Tibial nerve (tissue), 4 donors: ENCODE data around the gene TNFAIP6. TPM values are rescaled to one million over a fixed set of nuclear protein-coding genes. Genes with fewer than 3 reads are reported as not detected.
A peak's percentile ranks its signal among the peaks of the same experiment; 100 is the strongest.

Source experiments
- DNase-seq, 2 donors: peaks; one replicate each; pipeline ENCODE4 v3.0.0-alpha.2; 2019; ENCODE audit warnings: low spot score in 2 of 2
- H3K27ac ChIP-seq, 4 donors: fragments of 200-600 bp; sonication (generic) in 3 of 4; one replicate each; pipeline ENCODE4 v1.5.1; 2017 to 2019; ENCODE audit warnings: mild to moderate bottlenecking in 1 of 4
- H3K27me3 ChIP-seq, 2 donors: fragments of 200-600 bp; sonication (generic) in 1 of 2; one replicate each; pipeline versions ENCODE4 v1.5.1 to v1.6.0; 2017 to 2019
- H3K36me3 ChIP-seq, 3 donors: fragments of 200-600 bp; sonication (generic); one replicate each; pipeline ENCODE4 v1.5.1; 2018 to 2019
- H3K4me1 ChIP-seq, 4 donors: fragments of 200-600 bp; sonication (generic) in 3 of 4; one replicate each; pipeline ENCODE4 v1.5.1; 2017 to 2019
- H3K4me3 ChIP-seq, 4 donors: fragments of 200-600 bp; sonication (generic) in 3 of 4; one replicate each; pipeline ENCODE4 v1.5.1; 2017 to 2019; ENCODE audit warnings: mild to moderate bottlenecking in 1 of 4, moderate library complexity in 1 of 4
- H3K9me3 ChIP-seq, 4 donors: fragments of 200-600 bp; sonication (generic) in 3 of 4; one replicate each; pipeline ENCODE4 v1.5.1; 2017 to 2019
- CTCF ChIP-seq, 5 experiments: fragments of 200-600 bp in 3 of 5; fragments of 450-650 bp in 2 of 5; sonication (generic) in 3 of 5; IDR thresholded peaks; one replicate each; pipeline ENCODE4 v1.5.1; 2016 to 2019; ENCODE audit warnings: antibody characterized with exemption in 5 of 5, mild to moderate bottlenecking in 3 of 5, moderate library complexity in 2 of 5
- EP300 ChIP-seq, 2 donors: sonication (generic); formaldehyde crosslinking; IDR thresholded peaks; one replicate each; pipeline ENCODE4 v1.6.1; 2017; ENCODE audit warnings: antibody characterized with exemption in 2 of 2, mild to moderate bottlenecking in 1 of 2
- POLR2A ChIP-seq, 2 donors: fragments of 450-650 bp; IDR thresholded peaks; one replicate each; pipeline ENCODE4 v1.6.1; 2017; ENCODE audit warnings: antibody characterized with exemption in 2 of 2, mild to moderate bottlenecking in 2 of 2, moderate library complexity in 2 of 2
- WGBS, 2 donors: methylation state at CpG; one replicate each; pipeline ENCODE4 v1.1.5; 2018; 5-methylcytosine and 5-hydroxymethylcytosine counted together
- total RNA-seq, 4 donors: library from RNA; depleted of rRNA; stranded (reverse); fragments of >200 nt; gene quantifications; one replicate each; pipeline ENCODE4 v1.1.0, GENCODE V29; 2016

The TNFAIP6 gene
- total RNA-seq, 4 donors from 2014 or later: 4.8 to 6.7 (median 6.5) TPM

GRCh38 chr2:151359768-151360461, 2.5 kb downstream of the TNFAIP6 start:
- TF ChIP-seq CTCF (IDR thresholded peaks at IDR 0.05): no peak
- no peak for TF ChIP-seq EP300 (IDR thresholded peaks at IDR 0.05)
- TF ChIP-seq POLR2A (IDR thresholded peaks at IDR 0.05): no peak
- DNase-seq: no peak
- Histone ChIP-seq H3K4me3 (no peak overlapping the region), H3K36me3 (no peaks in the 10 kb centered on the region), H3K4me1 (peaks cover 0 to 21% (median 0%) of the 10 kb centered on the region in 4 donors), H3K9me3 (no peaks in the 10 kb centered on the region), H3K27me3 (no peaks in the 10 kb centered on the region), H3K27ac (peak overlapping the region in 1 of 4 donors; percentile 12)
- 84 to 85% methylated on average over 4 of the region's 4 CpGs for WGBS, 2 donors

- H3K27ac ChIP-seq: peak overlapping the region in 1 of 4 donors; percentile 48
These were observed 4.4 kb downstream of the TNFAIP6 start for GRCh38 chr2:151361674-151362370.

GRCh38 chr2:151363709-151364108, 6.3 kb downstream of the TNFAIP6 start:
- WGBS, 2 donors: 46 to 49% methylated on average over 8 of the region's 8 CpGs
- H3K4me3 ChIP-seq: peak overlapping the region in 1 of 4 donors; percentile 1
- DNase-seq: peak in 1 of 2 donors; percentile 43
- peaks cover 0 to 17% (median 0%) of the 10 kb centered on the region in 3 donors for H3K36me3 ChIP-seq
- no peak for TF ChIP-seq CTCF (IDR thresholded peaks at IDR 0.05)
- TF ChIP-seq EP300 (IDR thresholded peaks at IDR 0.05): peak in 1 of 2 donors; percentile 70
- no peak for TF ChIP-seq POLR2A (IDR thresholded peaks at IDR 0.05)
- peaks cover 0 to 3% (median 0%) of the 10 kb centered on the region in 4 donors for H3K9me3 ChIP-seq
- H3K27ac ChIP-seq: peak overlapping the region; percentile 37 to 85 (median 70)
- no peaks in the 10 kb centered on the region for H3K27me3 ChIP-seq
- peaks cover 0 to 13% (median 0%) of the 10 kb centered on the region in 4 donors for H3K4me1 ChIP-seq

More at GRCh38 chr2:151361674-151362370, 4.4 kb downstream of the TNFAIP6 start:
- H3K27me3 ChIP-seq: no peaks in the 10 kb centered on the region
- WGBS, 2 donors: 68% methylated on average over 3 of the region's 3 CpGs
- DNase-seq: no peak
- H3K36me3 ChIP-seq: no peaks in the 10 kb centered on the region
- peaks cover 0 to 20% (median 0%) of the 10 kb centered on the region in 4 donors for H3K4me1 ChIP-seq
- TF ChIP-seq EP300 (IDR thresholded peaks at IDR 0.05): no peak
- no peak for TF ChIP-seq POLR2A (IDR thresholded peaks at IDR 0.05)
- no peak for TF ChIP-seq CTCF (IDR thresholded peaks at IDR 0.05)
- no peak overlapping the region for H3K4me3 ChIP-seq
- no peaks in the 10 kb centered on the region for H3K9me3 ChIP-seq

GRCh38 chr2:151367571-151367970, 10.2 kb downstream of the TNFAIP6 start:
- no peak overlapping the region for H3K4me3 ChIP-seq
- no peak for DNase-seq
- H3K27me3 ChIP-seq: no peaks in the 10 kb centered on the region
- TF ChIP-seq CTCF (IDR thresholded peaks at IDR 0.05): no peak
- no peak for TF ChIP-seq EP300 (IDR thresholded peaks at IDR 0.05)
- no peak for TF ChIP-seq POLR2A (IDR thresholded peaks at IDR 0.05)
- H3K9me3 ChIP-seq: peaks cover 0 to 7% (median 0%) of the 10 kb centered on the region in 4 donors
- H3K36me3 ChIP-seq: peaks cover 0 to 23% (median 0%) of the 10 kb centered on the region in 3 donors
- H3K4me1 ChIP-seq: peaks cover 0 to 9% (median 0%) of the 10 kb centered on the region in 4 donors
- WGBS, 2 donors: 87 to 88% methylated on average over 2 of the region's 2 CpGs
- H3K27ac ChIP-seq: no peak overlapping the region

GRCh38 chr2:151374436-151374835, 17.0 kb downstream of the TNFAIP6 start:
- H3K9me3 ChIP-seq: no peaks in the 10 kb centered on the region
- DNase-seq: no peak
- H3K4me3 ChIP-seq: no peak overlapping the region
- no peaks in the 10 kb centered on the region for H3K27me3 ChIP-seq
- peaks cover 0 to 3% (median 0%) of the 10 kb centered on the region in 4 donors for H3K4me1 ChIP-seq
- WGBS, 2 donors: 55 to 56% methylated on average over 3 of the region's 3 CpGs
- TF ChIP-seq EP300 (IDR thresholded peaks at IDR 0.05): no peak
- TF ChIP-seq POLR2A (IDR thresholded peaks at IDR 0.05): no peak
- TF ChIP-seq CTCF (IDR thresholded peaks at IDR 0.05): no peak
- peaks cover 0 to 13% (median 0%) of the 10 kb centered on the region in 3 donors for H3K36me3 ChIP-seq
- H3K27ac ChIP-seq: no peak overlapping the region
